Measurements from ENCODE around the gene EPHA7.

DNA sequence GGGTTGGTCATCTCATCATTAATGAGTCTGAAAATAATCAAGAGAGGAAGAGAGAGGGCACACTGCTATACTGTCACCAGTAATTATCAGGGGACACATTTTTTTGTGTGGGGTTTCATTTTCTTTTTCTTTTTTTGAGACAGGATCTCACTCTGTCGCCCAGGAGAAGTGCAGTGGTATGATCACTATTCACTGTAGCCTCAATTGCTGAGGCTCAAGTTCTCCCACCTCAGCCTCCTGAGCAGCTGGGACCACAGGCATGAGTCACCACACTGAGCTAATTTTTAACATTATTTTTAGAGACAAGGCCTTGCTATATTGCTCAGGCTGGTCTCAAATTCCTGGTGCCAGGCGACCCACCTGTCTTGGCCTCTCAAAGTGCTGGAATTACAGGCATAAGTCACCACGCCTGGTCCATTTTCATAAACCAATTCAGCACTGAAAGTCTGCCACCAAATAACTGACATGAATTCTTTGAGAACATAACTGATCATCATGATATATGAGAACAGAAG is 43.3 kb downstream of the EPHA7 start:
- TF ChIP-seq, protein P1, sequence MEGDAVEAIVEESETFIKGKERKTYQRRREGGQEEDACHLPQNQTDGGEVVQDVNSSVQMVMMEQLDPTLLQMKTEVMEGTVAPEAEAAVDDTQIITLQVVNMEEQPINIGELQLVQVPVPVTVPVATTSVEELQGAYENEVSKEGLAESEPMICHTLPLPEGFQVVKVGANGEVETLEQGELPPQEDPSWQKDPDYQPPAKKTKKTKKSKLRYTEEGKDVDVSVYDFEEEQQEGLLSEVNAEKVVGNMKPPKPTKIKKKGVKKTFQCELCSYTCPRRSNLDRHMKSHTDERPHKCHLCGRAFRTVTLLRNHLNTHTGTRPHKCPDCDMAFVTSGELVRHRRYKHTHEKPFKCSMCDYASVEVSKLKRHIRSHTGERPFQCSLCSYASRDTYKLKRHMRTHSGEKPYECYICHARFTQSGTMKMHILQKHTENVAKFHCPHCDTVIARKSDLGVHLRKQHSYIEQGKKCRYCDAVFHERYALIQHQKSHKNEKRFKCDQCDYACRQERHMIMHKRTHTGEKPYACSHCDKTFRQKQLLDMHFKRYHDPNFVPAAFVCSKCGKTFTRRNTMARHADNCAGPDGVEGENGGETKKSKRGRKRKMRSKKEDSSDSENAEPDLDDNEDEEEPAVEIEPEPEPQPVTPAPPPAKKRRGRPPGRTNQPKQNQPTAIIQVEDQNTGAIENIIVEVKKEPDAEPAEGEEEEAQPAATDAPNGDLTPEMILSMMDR (IDR thresholded peaks at IDR 0.05; ENCODE audit: low read depth, low read length, missing input control), result no peak
- TF ChIP-seq YY1 (IDR thresholded peaks at IDR 0.05) (no peak), JUND (IDR thresholded peaks at IDR 0.05) (no peak), RAD21 (IDR thresholded peaks at IDR 0.05) (no peak), HNF4G (IDR thresholded peaks at IDR 0.05) (no peak)

Measured in liver (tissue), 3 donors.